NT2/D1 (cell line): ENCODE results near the gene LCE1B.

Source experiments
- YY1 ChIP-seq: IDR thresholded peaks from 2 replicates; pipeline ENCODE4 v1.6.1; 2011; ENCODE audit not compliant: insufficient read length, insufficient read depth
- ZNF274 ChIP-seq: IDR thresholded peaks from 2 replicates; pipeline ENCODE4 v1.6.1; 2011; ENCODE audit warnings: mild to moderate bottlenecking, low read depth, low read length

DNA sequence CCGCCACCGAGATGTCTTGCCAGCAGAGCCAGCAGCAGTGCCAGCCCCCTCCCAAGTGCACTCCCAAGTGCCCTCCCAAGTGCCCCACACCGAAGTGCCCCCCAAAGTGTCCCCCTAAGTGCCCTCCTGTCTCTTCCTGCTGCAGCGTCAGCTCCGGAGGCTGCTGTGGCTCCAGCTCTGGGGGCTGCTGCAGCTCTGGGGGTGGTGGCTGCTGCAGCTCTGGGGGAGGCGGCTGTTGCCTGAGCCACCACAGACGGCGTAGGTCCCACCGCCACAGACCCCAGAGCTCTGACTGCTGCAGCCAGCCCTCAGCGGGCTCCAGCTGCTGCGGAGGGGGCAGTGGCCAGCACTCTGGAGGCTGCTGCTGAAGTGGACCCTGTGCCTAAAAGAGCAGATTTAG is 35.4 kb upstream of the LCE1B start:
- TF ChIP-seq YY1 (no peak), ZNF274 (no peak)
